ENCODE data around the gene GALNT9.

DNA sequence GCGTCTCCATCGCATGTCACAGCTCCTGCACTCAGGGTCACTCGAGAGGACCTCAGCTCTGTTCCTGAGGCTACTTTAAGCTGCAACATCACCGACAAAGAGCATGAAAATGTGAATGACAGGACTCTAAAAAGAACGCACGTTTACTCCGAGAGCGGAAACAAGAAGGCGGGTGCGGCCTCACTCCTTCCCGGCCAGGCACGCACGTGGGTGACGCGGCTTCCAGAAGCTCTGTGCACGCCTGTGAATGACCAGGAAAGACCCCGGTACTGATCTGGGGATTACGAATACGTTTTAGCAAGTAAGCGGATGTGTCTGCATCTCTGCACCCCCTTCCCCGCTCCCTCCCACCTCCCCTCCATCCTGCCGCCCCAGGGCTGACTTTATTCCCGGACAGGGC, 15.2 kb upstream of the GALNT9 start:
- TF ChIP-seq, protein P1, sequence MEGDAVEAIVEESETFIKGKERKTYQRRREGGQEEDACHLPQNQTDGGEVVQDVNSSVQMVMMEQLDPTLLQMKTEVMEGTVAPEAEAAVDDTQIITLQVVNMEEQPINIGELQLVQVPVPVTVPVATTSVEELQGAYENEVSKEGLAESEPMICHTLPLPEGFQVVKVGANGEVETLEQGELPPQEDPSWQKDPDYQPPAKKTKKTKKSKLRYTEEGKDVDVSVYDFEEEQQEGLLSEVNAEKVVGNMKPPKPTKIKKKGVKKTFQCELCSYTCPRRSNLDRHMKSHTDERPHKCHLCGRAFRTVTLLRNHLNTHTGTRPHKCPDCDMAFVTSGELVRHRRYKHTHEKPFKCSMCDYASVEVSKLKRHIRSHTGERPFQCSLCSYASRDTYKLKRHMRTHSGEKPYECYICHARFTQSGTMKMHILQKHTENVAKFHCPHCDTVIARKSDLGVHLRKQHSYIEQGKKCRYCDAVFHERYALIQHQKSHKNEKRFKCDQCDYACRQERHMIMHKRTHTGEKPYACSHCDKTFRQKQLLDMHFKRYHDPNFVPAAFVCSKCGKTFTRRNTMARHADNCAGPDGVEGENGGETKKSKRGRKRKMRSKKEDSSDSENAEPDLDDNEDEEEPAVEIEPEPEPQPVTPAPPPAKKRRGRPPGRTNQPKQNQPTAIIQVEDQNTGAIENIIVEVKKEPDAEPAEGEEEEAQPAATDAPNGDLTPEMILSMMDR (IDR thresholded peaks at IDR 0.05): no peak
- no peak for TF ChIP-seq POLR2A (IDR thresholded peaks at IDR 0.05; ENCODE audit: low read depth)
